ENCODE measurements around the gene FHIT. TPM values are rescaled to one million over a fixed set of nuclear protein-coding genes. Genes with fewer than 3 reads are reported as not detected.

FHIT gene
- total and polyA plus RNA-seq, 8 donors: 1.8 to 10.6 (median 7.1) TPM

GRCh38 chr3:60090548-60090947, 1160.7 kb downstream of the FHIT start:
- TF ChIP-seq POLR2AphosphoS5 (IDR thresholded peaks at IDR 0.05): no peak
- TF ChIP-seq CTCF (IDR thresholded peaks at IDR 0.05): no peak
- TF ChIP-seq POLR2A (IDR thresholded peaks at IDR 0.05): no peak
- TF ChIP-seq EP300 (IDR thresholded peaks at IDR 0.05): no peak
- H3K27ac ChIP-seq: no peak overlapping the region

GRCh38 chr3:60086811-60087210, 1164.4 kb downstream of the FHIT start:
- Histone ChIP-seq H3K27me3 (no peaks in the 10 kb centered on the region), H3K9me3 (no peaks in the 10 kb centered on the region), H3K36me3 (no peaks in the 10 kb centered on the region), H3K27ac (no peak overlapping the region), H3K4me1 (no peaks in the 10 kb centered on the region), H3K4me3 (no peak overlapping the region)
- intact Hi-C loops (cut with DNase I; ENCODE audit: low total_unique reads): no loop called here
- DNase-seq: no peak
- WGBS, 5 donors: 67 to 86% (median 80%) methylated on average over 2 of the region's 2 CpGs
- TF ChIP-seq EP300 (IDR thresholded peaks at IDR 0.05) (no peak), CTCF (IDR thresholded peaks at IDR 0.05) (no peak), POLR2A (IDR thresholded peaks at IDR 0.05) (no peak), POLR2AphosphoS5 (IDR thresholded peaks at IDR 0.05) (no peak)

More at GRCh38 chr3:60090548-60090947, 1160.7 kb downstream of the FHIT start:
- DNase-seq: peak in 1 of 2 donors; percentile 12
- intact Hi-C loops (cut with DNase I; ENCODE audit: low total_unique reads): no loop called here
- WGBS, 5 donors: 79 to 94% (median 89%) methylated on average over 3 of the region's 3 CpGs
- H3K36me3 ChIP-seq: no peaks in the 10 kb centered on the region
- H3K4me1 ChIP-seq: peaks cover 0 to 8% (median 5%) of the 10 kb centered on the region in 4 donors
- no peaks in the 10 kb centered on the region for H3K27me3 ChIP-seq
- no peak overlapping the region for H3K4me3 ChIP-seq
- peaks cover 0 to 4% (median 0%) of the 10 kb centered on the region in 4 donors for H3K9me3 ChIP-seq

- H3K9me3 ChIP-seq: no peaks in the 10 kb centered on the region
- intact Hi-C loops (cut with DNase I; ENCODE audit: low total_unique reads): no loop called here
- no peaks in the 10 kb centered on the region for H3K36me3 ChIP-seq
- TF ChIP-seq CTCF (IDR thresholded peaks at IDR 0.05) (no peak), POLR2AphosphoS5 (IDR thresholded peaks at IDR 0.05) (no peak), EP300 (IDR thresholded peaks at IDR 0.05) (no peak), POLR2A (IDR thresholded peaks at IDR 0.05) (no peak)
- H3K4me1 ChIP-seq: peaks cover 0 to 7% (median 2%) of the 10 kb centered on the region in 4 donors
- DNase-seq: no peak
- no peaks in the 10 kb centered on the region for H3K27me3 ChIP-seq
- no peak overlapping the region for H3K27ac ChIP-seq
- H3K4me3 ChIP-seq: no peak overlapping the region
These were observed 1165.6 kb downstream of the FHIT start for GRCh38 chr3:60085649-60086048.

- no peak for DNase-seq
- TF ChIP-seq POLR2A (IDR thresholded peaks at IDR 0.05): no peak
- no peak for TF ChIP-seq CTCF (IDR thresholded peaks at IDR 0.05)
- no peak for TF ChIP-seq POLR2AphosphoS5 (IDR thresholded peaks at IDR 0.05)
- TF ChIP-seq EP300 (IDR thresholded peaks at IDR 0.05): no peak
- Histone ChIP-seq H3K36me3 (no peaks in the 10 kb centered on the region), H3K27ac (peak overlapping the region in 2 of 5 donors; percentile 29 to 39), H3K9me3 (peaks cover 0 to 11% (median 4%) of the 10 kb centered on the region in 4 donors), H3K4me3 (no peak overlapping the region), H3K4me1 (peaks cover 0 to 9% (median 2%) of the 10 kb centered on the region in 4 donors), H3K27me3 (no peaks in the 10 kb centered on the region)
- 20 to 42% (median 30%) methylated on average over 5 of the region's 5 CpGs for WGBS, 5 donors
- intact Hi-C loops (cut with DNase I; ENCODE audit: low total_unique reads): no loop called here
These were observed 1169.7 kb downstream of the FHIT start for GRCh38 chr3:60081381-60082095.
